Coronary artery (tissue), 2 donors: ENCODE results near the gene PRKCH.

Experiments
- DNase-seq: peaks from one replicate; pipeline ENCODE4 v3.0.0-alpha.2; 2017; ENCODE audit warnings: low spot score
- H3K27ac ChIP-seq, 2 donors: fragments of 200-600 bp; sonication (generic); one replicate each; pipeline ENCODE4 v1.5.1; 2016 to 2019
- H3K4me3 ChIP-seq: fragments of 200-600 bp; sonication (generic); 2 replicates; pipeline ENCODE4 v1.5.1; 2016; ENCODE audit warnings: mild to moderate bottlenecking, moderate library complexity
- TF ChIP-seq, protein P1 (sequence below): fragments of 200-600 bp; sonication (generic); IDR thresholded peaks from one replicate; pipeline ENCODE4 v1.5.1; 2019; ENCODE audit warnings: antibody characterized with exemption

PRKCH gene

DNA sequence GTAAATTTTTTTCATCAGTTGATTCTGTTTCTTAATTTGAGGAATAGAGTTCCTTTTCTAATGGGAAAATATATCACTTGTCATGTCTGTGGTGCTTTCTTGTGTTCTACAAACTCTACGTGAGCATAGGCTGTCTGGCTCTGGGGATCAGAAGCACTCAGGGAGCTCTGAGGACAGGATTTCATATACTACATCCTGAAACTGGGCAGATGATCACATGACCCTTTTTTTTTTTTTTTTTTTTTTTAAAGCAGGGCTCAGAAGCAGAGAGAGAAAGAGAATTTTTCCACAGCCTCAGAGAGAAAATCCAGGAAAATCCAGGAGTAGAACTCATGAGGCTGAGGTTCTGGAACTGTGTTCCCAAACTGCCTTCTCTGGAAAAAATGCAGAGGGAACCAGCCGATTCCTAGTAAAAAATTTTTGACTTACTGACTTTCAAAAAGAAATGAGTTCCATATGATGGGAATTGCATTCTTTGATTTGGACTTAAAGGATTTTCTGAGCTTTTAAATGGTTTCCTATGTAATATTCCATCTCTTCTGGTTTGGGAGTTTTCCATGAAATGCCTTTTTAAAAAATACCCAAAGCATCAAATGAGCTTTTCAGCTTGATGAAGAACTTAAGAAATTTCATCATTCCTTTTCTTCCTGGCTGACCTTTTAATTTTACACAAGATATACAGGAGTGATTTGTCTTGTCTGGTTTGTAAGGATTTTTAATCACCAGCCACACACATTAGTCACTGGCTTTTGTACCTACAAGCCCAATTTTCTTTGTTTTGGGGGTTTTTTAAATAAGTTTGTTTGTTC, 190.9 kb downstream of the PRKCH start:
- Histone ChIP-seq H3K27ac (no peak overlapping the region), H3K4me3 (no peak overlapping the region)
- no peak for DNase-seq
- TF ChIP-seq, protein P1, sequence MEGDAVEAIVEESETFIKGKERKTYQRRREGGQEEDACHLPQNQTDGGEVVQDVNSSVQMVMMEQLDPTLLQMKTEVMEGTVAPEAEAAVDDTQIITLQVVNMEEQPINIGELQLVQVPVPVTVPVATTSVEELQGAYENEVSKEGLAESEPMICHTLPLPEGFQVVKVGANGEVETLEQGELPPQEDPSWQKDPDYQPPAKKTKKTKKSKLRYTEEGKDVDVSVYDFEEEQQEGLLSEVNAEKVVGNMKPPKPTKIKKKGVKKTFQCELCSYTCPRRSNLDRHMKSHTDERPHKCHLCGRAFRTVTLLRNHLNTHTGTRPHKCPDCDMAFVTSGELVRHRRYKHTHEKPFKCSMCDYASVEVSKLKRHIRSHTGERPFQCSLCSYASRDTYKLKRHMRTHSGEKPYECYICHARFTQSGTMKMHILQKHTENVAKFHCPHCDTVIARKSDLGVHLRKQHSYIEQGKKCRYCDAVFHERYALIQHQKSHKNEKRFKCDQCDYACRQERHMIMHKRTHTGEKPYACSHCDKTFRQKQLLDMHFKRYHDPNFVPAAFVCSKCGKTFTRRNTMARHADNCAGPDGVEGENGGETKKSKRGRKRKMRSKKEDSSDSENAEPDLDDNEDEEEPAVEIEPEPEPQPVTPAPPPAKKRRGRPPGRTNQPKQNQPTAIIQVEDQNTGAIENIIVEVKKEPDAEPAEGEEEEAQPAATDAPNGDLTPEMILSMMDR = no peak

DNA sequence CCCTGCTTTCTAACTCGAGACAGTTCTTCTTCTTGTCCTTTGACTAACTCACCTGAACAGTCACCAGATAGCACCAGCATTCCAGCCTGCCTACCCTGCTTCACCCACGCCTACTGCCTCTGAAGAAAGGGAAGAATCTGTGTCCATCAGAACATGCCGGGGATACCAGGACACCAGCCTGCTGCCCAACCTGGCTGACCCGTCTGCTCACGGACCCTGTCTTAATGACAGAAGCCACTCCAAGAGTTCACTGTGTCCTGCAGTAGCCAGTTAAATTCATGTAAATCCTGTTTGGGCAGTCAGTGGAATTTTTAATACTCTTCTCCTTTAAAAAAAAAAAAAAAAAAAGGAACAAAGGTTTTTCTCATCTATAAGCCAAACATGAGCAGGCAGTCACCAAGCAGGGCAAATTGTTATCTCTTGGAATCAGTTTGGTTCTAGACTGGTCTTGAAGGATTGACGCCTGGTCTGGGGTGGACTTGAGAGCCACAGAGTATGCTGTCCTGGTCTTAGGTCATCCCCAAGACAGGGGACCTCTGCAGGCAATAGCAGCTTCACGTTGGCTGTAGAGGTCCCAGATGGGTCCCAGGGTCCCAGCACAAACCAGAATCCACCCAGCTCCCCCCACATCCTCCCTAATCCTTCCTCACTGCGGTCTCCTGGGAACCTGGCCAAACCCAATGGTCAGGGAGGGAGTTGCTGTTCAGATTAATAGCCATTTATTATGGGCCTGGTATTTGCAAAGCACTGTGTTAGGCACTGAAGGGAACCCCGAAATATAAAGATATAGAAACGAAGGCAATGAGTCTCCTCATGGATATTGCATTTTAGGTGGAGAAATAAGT, 192.8 kb downstream of the PRKCH start:
- no peak for DNase-seq
- H3K4me3 ChIP-seq = no peak overlapping the region
- no peak overlapping the region for H3K27ac ChIP-seq
- TF ChIP-seq, protein P1 = no peak

DNA sequence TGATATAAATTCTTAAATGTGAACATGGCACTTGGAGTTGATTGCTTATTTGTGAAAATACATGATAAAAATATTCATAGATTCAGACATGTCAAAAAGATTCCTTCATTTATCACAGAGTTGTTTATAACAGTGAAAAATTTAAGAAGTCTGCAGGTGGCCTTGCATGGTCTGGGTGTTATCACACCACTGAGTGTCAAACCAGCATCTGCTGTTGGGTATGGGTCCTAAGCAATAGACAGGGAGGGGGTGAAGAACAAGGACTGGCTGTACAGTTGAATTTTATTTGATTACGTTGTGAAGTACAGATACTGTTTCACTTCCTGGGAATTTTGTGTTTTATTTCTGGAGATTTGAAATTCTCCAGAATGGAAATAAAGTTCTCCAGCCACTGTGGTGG, 193.5 kb downstream of the PRKCH start:
- Histone ChIP-seq H3K27ac (no peak overlapping the region), H3K4me3 (no peak overlapping the region)
- no peak for DNase-seq
- TF ChIP-seq, protein P1 = no peak

DNA sequence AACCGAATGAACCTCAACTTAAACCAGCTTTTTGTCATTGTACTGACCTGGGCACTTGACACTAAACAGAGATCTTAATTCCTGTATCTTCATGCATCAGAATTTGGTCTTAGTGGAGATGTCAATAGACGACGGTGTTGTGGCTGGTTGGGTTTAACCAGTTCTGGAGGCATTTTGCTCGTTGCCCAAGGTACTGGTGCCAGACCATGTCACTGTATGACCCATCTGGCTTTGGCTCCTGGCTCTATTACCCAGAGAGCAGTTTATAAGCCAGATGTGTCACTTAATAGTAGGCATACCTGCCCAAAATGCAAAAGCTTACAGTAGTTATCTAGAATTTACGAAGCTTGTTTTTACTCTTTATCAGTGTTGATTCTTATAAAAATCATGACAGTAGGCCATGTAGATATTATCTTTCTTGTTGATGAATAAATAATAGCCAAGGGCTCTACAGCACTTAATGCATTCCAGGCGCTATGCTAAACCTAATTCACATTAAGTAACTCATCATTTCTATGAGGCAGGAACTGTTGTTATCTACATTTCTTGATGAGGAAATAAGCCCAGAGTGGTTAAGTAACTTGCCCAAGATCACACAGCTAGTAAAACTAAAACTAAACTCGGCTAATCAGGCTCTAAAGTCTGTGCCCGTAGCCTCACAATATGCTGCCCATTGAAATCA, 194.2 kb downstream of the PRKCH start:
- no peak for DNase-seq
- Histone ChIP-seq H3K27ac (peak overlapping the region in 1 of 2 donors; percentile 4), H3K4me3 (no peak overlapping the region)
- TF ChIP-seq, protein P1 = no peak

DNA sequence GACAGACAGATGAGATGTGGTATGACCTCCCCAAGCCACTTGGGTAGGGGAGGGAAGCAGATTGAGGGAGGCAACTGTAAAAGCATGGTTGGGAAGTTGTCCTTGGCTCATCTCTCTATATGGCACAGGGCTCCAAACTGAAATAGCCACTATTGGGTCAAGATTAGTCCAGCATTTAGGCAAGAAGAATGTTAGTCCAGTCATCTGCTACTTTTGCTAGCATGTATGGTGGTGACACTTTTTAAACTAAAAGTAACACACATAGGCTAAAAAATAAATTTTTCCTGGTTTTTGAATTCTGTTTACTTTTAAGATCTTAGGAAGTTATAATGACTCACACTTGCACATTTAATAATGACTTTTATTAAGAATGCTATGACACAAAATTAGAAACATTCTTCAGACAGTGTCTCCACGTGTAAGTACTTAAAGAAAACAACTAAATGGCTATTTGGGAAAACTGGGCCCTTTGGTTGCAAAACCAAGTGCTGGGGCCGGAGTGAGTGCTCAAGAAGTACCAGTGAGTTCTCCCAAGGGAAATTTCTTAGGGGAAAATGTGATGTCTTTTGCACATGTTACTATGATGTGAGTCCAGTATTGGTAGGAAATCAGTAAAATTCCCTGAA, 194.9 kb downstream of the PRKCH start:
- DNase-seq = no peak
- Histone ChIP-seq H3K4me3 (no peak overlapping the region), H3K27ac (peak overlapping the region; percentile 4 to 17)
- TF ChIP-seq, protein P1 = no peak

DNA sequence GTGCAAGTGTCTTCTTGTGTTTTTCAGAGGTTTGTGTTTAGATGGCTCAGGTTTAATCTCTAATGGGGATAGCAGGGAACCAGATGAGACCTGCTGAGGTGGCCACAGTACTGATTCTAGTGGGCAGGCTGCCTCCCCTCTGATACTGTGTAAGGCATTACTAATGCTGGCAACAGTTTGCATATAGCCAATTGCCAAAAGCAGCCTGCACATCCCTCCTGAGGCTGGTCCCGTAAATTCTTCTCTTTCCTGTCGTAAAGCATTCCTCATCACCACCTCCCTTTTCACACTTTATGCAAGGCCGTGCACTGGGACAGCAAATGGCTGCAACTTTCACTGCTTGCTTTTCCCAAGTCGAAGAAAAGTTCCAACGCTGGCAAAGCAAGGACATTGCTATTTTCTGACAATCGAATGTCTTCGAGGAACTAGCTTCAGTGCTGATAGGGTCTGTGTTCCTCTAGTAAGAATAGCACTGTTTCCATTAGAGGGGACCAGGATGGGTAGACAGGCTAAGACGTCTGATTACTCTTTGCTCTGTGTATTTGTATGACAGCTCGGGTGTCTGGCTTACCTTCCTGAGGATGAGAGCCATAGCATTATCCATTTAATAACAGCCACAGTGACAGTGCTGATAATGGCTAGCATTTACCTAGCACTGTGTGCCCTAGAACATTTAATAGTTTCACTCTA, 195.7 kb downstream of the PRKCH start:
- Histone ChIP-seq H3K27ac (peak overlapping the region; percentile 4 to 17), H3K4me3 (no peak overlapping the region)
- TF ChIP-seq, protein P1 = no peak
- DNase-seq = no peak
